Stimulated activated CD4-positive, alpha-beta T cell treated with anti-CD3 and anti-CD28 coated beads, Interleukin-15, amount 100 ng/mL, for 24 hours (primary cell): ENCODE data around the gene PLBD2.

Source experiments
- DNase-seq: peaks from one replicate; pipeline ENCODE4 v3.0.0-alpha.2; 2020

The PLBD2 gene

GRCh38 chr12:113358381-113359132 is at the start of gene PLBD2:
PLBD2 (plus strand) TSS chr12:113358587; CDS start chr12:113358601, 14 bp downstream.
- DNase-seq: peak; percentile 96

- peak; percentile 28 for DNase-seq
Observed at GRCh38 chr12:113310489-113310888, 47.9 kb upstream of the PLBD2 start.

GRCh38 chr12:113314121-113314529 is 44.3 kb upstream of the PLBD2 start:
- DNase-seq: no peak

- no peak for DNase-seq
Observed at GRCh38 chr12:113315358-113315757, 43.0 kb upstream of the PLBD2 start.

GRCh38 chr12:113316155-113316554 is 42.2 kb upstream of the PLBD2 start:
- no peak for DNase-seq

- no peak for DNase-seq
Observed at GRCh38 chr12:113317122-113317521, 41.3 kb upstream of the PLBD2 start.

GRCh38 chr12:113318046-113318656 is 40.2 kb upstream of the PLBD2 start:
- no peak for DNase-seq

- DNase-seq: no peak
Observed at GRCh38 chr12:113318900-113319628, 39.3 kb upstream of the PLBD2 start.

- no peak for DNase-seq
Observed at GRCh38 chr12:113320401-113320800, 38.0 kb upstream of the PLBD2 start.

GRCh38 chr12:113322343-113322742 is 36.0 kb upstream of the PLBD2 start:
- no peak for DNase-seq

- no peak for DNase-seq
Observed at GRCh38 chr12:113325916-113326315, 32.5 kb upstream of the PLBD2 start.

- no peak for DNase-seq
Observed at GRCh38 chr12:113326775-113327395, 31.5 kb upstream of the PLBD2 start.

GRCh38 chr12:113328368-113328889 is 30.0 kb upstream of the PLBD2 start:
- DNase-seq: no peak

GRCh38 chr12:113329022-113329790 is 29.2 kb upstream of the PLBD2 start:
- DNase-seq: no peak

GRCh38 chr12:113329791-113330417 is 28.5 kb upstream of the PLBD2 start:
- no peak for DNase-seq

GRCh38 chr12:113330505-113330904 is 27.9 kb upstream of the PLBD2 start:
- DNase-seq: no peak

- no peak for DNase-seq
Observed at GRCh38 chr12:113332688-113333417, 25.5 kb upstream of the PLBD2 start.

- DNase-seq: no peak
Observed at GRCh38 chr12:113333418-113333750, 25.0 kb upstream of the PLBD2 start.

GRCh38 chr12:113333877-113334785 is 24.3 kb upstream of the PLBD2 start:
- peak; percentile 13 for DNase-seq
